GM23338 (cell line): ENCODE measurements around the gene RBM19. TPM values are rescaled to one million over a fixed set of nuclear protein-coding genes. Genes with fewer than 3 reads are reported as not detected.
A peak's percentile ranks its signal among the peaks of the same experiment; 100 is the strongest.

ENCODE experiments used
- ATAC-seq: fragments of 200-7000 bp; cut with Tn5 transposase; 3 replicates; pipeline ENCODE4 v1.9.1; 2020
- DNase-seq: peaks from one replicate; pipeline ENCODE4 v3.0.0-alpha.2; 2015; ENCODE audit warnings: low spot score
- H2AFZ ChIP-seq: fragments of 200-600 bp; sonication (generic); 2 replicates; pipeline ENCODE4 v1.8.0; 2016; ENCODE audit warnings: antibody characterized with exemption, mild to moderate bottlenecking, moderate library complexity
- H3F3A ChIP-seq: fragments of 200-600 bp; sonication (generic); replicated peaks from 2 replicates; pipeline ENCODE4 v1.8.0; 2017; ENCODE audit warnings: antibody characterized with exemption, mixed run types, low read depth
- H3K27ac ChIP-seq: fragments of 200-600 bp; sonication (generic); 2 replicates; pipeline ENCODE4 v1.6.1; 2016; ENCODE audit warnings: low read depth
- H3K27me3 ChIP-seq: fragments of 200-600 bp; sonication (generic); 2 replicates; pipeline ENCODE4 v1.8.0; 2016; ENCODE audit warnings: mild to moderate bottlenecking, mixed run types, moderate library complexity; ENCODE audit not compliant: insufficient read depth
- H3K36me3 ChIP-seq: fragments of 200-600 bp; sonication (generic); 2 replicates; pipeline ENCODE4 v1.8.0; 2016; ENCODE audit warnings: mild to moderate bottlenecking; ENCODE audit not compliant: insufficient read depth
- H3K4me1 ChIP-seq: fragments of 200-600 bp; sonication (generic); 2 replicates; pipeline ENCODE4 v1.8.0; 2016; ENCODE audit warnings: mild to moderate bottlenecking, moderate library complexity; ENCODE audit not compliant: insufficient read depth
- H3K4me2 ChIP-seq: fragments of 200-600 bp; sonication (generic); 2 replicates; pipeline ENCODE4 v1.7.1; 2017; ENCODE audit warnings: mixed run types
- H3K4me3 ChIP-seq: fragments of 200-600 bp; sonication (generic); 2 replicates; pipeline ENCODE4 v1.6.1; 2016; ENCODE audit warnings: mixed run types
- H3K79me2 ChIP-seq: fragments of 200-600 bp; sonication (generic); replicated peaks from 2 replicates; pipeline ENCODE4 v1.8.0; 2017; ENCODE audit warnings: mild to moderate bottlenecking; ENCODE audit not compliant: insufficient read depth
- H3K9me2 ChIP-seq: fragments of 200-600 bp; sonication (generic); 2 replicates; pipeline ENCODE4 v1.8.0; 2017; ENCODE audit not compliant: insufficient read depth
- H4K20me1 ChIP-seq: fragments of 200-600 bp; sonication (generic); replicated peaks from 2 replicates; pipeline ENCODE4 v1.8.0; 2017; ENCODE audit warnings: mild to moderate bottlenecking; ENCODE audit not compliant: insufficient read depth
- H3K27ac Mint-ChIP-seq: 2 replicates; pipeline ENCODE4 v1.8.0; 2020; ENCODE audit warnings: inconsistent platforms, mild to moderate bottlenecking, moderate library complexity, mixed read lengths
- H3K27me3 Mint-ChIP-seq: 3 replicates; pipeline ENCODE4 v1.8.0; 2022; ENCODE audit warnings: low read depth, mild to moderate bottlenecking, moderate library complexity, mixed read lengths, inconsistent platforms; ENCODE audit not compliant: insufficient read depth, poor library complexity
- H3K36me3 Mint-ChIP-seq: 3 replicates; pipeline ENCODE4 v1.8.0; 2021; ENCODE audit warnings: low read depth, mild to moderate bottlenecking, inconsistent platforms, moderate library complexity, mixed read lengths
- H3K4me1 Mint-ChIP-seq: 3 replicates; pipeline ENCODE4 v1.8.0; 2020; ENCODE audit warnings: mild to moderate bottlenecking, inconsistent platforms, mixed read lengths
- H3K4me3 Mint-ChIP-seq: 3 replicates; pipeline ENCODE4 v1.8.0; 2021; ENCODE audit warnings: moderate library complexity, mild to moderate bottlenecking, inconsistent platforms, mixed read lengths
- H3K9me3 Mint-ChIP-seq: 3 replicates; pipeline ENCODE4 v1.8.0; 2020; ENCODE audit warnings: moderate library complexity, mild to moderate bottlenecking, inconsistent platforms, mixed read lengths
- EZH2 ChIP-seq: fragments of 200-600 bp; sonication (generic); IDR thresholded peaks from one replicate; pipeline ENCODE4 v1.8.0; 2017; ENCODE audit warnings: antibody characterized with exemption, mild to moderate bottlenecking, low read depth; ENCODE audit not compliant: unreplicated experiment
- JUNB ChIP-seq: IDR thresholded peaks from one replicate; pipeline ENCODE4 v1.6.1; 2016; ENCODE audit warnings: antibody characterized with exemption; ENCODE audit not compliant: unreplicated experiment
- NANOG ChIP-seq: IDR thresholded peaks from 2 replicates; pipeline ENCODE4 v1.6.1; 2016; ENCODE audit warnings: antibody characterized with exemption, borderline replicate concordance
- REST ChIP-seq: IDR thresholded peaks from one replicate; pipeline ENCODE4 v1.6.1; 2018; ENCODE audit warnings: antibody characterized with exemption; ENCODE audit not compliant: unreplicated experiment
- ZNF114 ChIP-seq: fragments of 250-450 bp; sonication (Bioruptor Pico); IDR thresholded peaks from 2 replicates; pipeline ENCODE4 v1.5.0; 2020; ENCODE audit warnings: mild to moderate bottlenecking, moderate library complexity
- ZNF462 ChIP-seq: fragments of 250-450 bp; sonication (Bioruptor Pico); IDR thresholded peaks from 2 replicates; pipeline ENCODE4 v1.5.0; 2020; ENCODE audit warnings: mild to moderate bottlenecking, moderate library complexity
- polyA plus RNA-seq: library from polyadenylated mRNA; unstranded; fragments of >200 nt; fragmentation: Nextera tagmentation; extraction: Ambion mirVana; gene quantifications from 2 replicates; pipeline ENCODE4 v1.2.1, GENCODE V29; 2016
- total RNA-seq: library from RNA; depleted of rRNA; stranded (reverse); fragments of >200 nt; shearing (Covaris generic); gene quantifications from 2 replicates; pipeline ENCODE4 v1.2.3, GENCODE V29; 2014
- TF ChIP-seq, protein P1 (sequence below), 2 experiments: fragments of 200-600 bp in 1 of 2; sonication (generic) in 1 of 2; conservative IDR thresholded peaks; 2 replicates each; pipeline versions ENCODE4 v1.5.1 to v1.6.1; 2016 to 2017; ENCODE audit warnings: antibody characterized with exemption in 2 of 2, low read depth in 2 of 2, mild to moderate bottlenecking in 2 of 2, moderate library complexity in 1 of 2
- TF ChIP-seq, protein P2 (sequence below): IDR thresholded peaks from 2 replicates; pipeline ENCODE4 v1.6.1; 2016; ENCODE audit warnings: antibody characterized with exemption

Gene RBM19
- total and polyA plus RNA-seq, 2 experiments from 2014 or later = 43.4 to 56.7 TPM

- H3K27me3 Mint-ChIP-seq = peaks cover 5% of the 10 kb centered on the region
- H3K4me3 Mint-ChIP-seq = no peak overlapping the region
- Histone ChIP-seq H3F3A (0 out of 2 replicates have a peak, but pooled peaks cover 4% of the 10 kb centered on the region), H4K20me1 (no peaks in the 10 kb centered on the region), H2AFZ (no peak overlapping the region), H3K27ac (no peak overlapping the region), H3K4me1 (peaks cover 41% of the 10 kb centered on the region), H3K4me2 (0 out of 2 replicates have a peak overlapping the region, but pooled peaks have one; percentile 27), H3K36me3 (no peaks in the 10 kb centered on the region), H3K79me2 (no peaks in the 10 kb centered on the region), H3K27me3 (no peaks in the 10 kb centered on the region), H3K9me2 (no peaks in the 10 kb centered on the region), H3K4me3 (no peak overlapping the region)
- H3K9me3 Mint-ChIP-seq = no peaks in the 10 kb centered on the region
- H3K36me3 Mint-ChIP-seq = peaks cover 7% of the 10 kb centered on the region
- ATAC-seq (no peak), DNase-seq (no peak)
- H3K4me1 Mint-ChIP-seq = peaks cover 51% of the 10 kb centered on the region
- peak overlapping the region; percentile 92 for H3K27ac Mint-ChIP-seq
- no peak for TF ChIP-seq REST
- TF ChIP-seq ZNF462 = no peak
- TF ChIP-seq NANOG = no peak
- no peak for TF ChIP-seq EZH2
- TF ChIP-seq JUNB = no peak
- TF ChIP-seq, protein P1, sequence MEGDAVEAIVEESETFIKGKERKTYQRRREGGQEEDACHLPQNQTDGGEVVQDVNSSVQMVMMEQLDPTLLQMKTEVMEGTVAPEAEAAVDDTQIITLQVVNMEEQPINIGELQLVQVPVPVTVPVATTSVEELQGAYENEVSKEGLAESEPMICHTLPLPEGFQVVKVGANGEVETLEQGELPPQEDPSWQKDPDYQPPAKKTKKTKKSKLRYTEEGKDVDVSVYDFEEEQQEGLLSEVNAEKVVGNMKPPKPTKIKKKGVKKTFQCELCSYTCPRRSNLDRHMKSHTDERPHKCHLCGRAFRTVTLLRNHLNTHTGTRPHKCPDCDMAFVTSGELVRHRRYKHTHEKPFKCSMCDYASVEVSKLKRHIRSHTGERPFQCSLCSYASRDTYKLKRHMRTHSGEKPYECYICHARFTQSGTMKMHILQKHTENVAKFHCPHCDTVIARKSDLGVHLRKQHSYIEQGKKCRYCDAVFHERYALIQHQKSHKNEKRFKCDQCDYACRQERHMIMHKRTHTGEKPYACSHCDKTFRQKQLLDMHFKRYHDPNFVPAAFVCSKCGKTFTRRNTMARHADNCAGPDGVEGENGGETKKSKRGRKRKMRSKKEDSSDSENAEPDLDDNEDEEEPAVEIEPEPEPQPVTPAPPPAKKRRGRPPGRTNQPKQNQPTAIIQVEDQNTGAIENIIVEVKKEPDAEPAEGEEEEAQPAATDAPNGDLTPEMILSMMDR (conservative IDR thresholded peaks at IDR 0.05; ENCODE audit: low read depth in 2 of 2) = no peak
- TF ChIP-seq, protein P2, sequence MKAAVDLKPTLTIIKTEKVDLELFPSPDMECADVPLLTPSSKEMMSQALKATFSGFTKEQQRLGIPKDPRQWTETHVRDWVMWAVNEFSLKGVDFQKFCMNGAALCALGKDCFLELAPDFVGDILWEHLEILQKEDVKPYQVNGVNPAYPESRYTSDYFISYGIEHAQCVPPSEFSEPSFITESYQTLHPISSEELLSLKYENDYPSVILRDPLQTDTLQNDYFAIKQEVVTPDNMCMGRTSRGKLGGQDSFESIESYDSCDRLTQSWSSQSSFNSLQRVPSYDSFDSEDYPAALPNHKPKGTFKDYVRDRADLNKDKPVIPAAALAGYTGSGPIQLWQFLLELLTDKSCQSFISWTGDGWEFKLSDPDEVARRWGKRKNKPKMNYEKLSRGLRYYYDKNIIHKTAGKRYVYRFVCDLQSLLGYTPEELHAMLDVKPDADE = no peak
- no peak for TF ChIP-seq ZNF114 (CRISPR knock-in tag)
Measured at GRCh38 chr12:113863455-113863845, 102.7 kb downstream of the RBM19 start.
